ENCODE data around the gene UBE2QL1.

UBE2QL1 gene

DNA sequence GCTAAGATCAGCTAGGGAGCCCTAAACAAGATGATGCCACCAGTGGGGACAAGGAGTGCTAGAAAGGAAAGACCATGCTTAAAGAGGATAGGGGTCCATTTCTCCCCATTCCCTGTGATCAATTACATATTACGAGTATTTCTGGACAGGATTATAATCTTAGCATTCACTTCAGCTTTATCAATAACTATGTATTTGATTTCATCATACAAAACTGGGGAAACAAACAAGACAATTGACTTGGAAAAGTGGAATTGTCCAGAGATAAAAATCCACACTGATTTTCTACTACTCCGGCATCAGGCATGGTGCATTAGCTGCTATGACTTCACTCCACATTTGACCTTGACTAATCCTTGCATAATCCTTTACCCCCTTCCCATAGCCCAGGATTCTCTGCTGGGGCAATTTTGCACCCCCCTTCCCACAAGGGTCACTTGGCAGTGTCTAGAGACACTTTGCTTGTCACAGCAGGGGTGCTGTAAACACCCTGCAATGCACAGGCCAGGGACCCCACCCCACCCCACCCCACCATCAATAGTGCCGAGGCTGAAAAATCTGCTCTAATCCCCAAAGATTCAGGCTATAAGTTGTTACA lies 29.9 kb upstream of the UBE2QL1 start:
- H3K36me3 Mint-ChIP-seq (ENCODE audit: low read depth), result no peaks in the 10 kb centered on the region
- no peak overlapping the region for H3K27ac Mint-ChIP-seq
- no peaks in the 10 kb centered on the region for H3K4me1 Mint-ChIP-seq (ENCODE audit: low read depth)
- no peak overlapping the region for H3K4me3 Mint-ChIP-seq
- H3K27me3 Mint-ChIP-seq, result peaks cover 12% of the 10 kb centered on the region
- no peaks in the 10 kb centered on the region for H3K9me3 Mint-ChIP-seq

DNA sequence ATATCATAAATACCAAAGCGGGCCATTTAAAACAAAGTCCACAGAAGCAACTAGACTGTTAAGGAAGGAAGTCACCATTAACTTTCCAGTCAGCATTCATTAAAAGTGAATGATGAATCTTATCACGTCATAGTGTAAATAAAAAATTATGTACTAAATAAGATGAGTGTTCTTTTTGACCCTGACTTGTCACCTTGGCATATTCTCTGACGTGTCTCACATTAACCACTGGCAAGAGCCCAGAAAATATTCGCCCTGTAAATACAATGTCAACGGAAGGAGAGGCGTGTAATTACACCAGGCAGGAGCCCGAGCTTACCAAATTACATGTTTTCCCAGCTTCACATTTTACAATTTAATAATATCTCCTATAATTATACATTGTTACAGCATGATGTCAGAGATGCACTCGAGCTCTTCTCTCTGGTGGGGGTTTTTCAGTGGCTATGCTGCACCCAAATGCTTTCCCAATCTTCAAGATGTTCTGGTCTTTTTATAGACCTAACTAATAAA lies 29.3 kb upstream of the UBE2QL1 start:
- Mint-ChIP-seq H3K27ac (no peak overlapping the region), H3K9me3 (no peaks in the 10 kb centered on the region), H3K4me1 (ENCODE audit: low read depth) (no peaks in the 10 kb centered on the region), H3K36me3 (ENCODE audit: low read depth) (no peaks in the 10 kb centered on the region), H3K27me3 (peaks cover 12% of the 10 kb centered on the region), H3K4me3 (no peak overlapping the region)

DNA sequence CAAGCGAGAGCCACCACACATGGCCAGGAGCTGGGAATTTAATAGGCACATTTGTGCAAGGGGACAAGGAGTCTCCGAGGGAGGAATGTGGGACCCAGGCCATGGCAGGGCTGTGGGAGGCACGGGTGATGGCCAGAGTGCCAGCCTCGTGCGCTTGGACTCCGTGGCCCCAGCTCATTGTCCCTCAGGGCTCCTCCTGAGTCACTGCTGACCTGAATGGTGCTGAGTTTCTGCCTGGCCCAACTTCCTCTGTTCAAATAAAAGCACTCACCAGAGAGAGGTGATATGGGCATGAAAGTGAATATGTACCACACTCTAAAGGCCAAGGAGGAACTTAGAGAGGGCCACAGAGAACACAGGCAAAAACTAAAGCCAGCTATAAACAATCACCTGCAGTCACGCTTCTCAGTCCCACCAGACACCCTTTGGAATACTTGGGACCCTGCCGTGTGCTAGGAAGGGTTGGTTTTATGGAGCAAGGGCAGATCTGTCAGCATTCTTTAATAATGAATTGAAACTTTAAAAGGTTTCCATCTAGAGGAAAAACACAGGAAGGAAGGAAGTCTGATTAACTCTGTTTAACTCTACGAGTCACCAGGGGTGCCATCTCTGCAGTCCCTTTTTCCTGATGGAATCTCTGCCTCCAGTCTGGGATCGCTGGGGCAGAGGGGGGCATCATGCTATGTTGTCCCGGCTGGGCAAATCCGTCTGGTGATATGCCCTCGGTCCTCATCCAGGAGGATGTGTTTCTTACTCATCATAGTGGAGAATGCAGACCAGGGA lies 25.1 kb upstream of the UBE2QL1 start:
- no peaks in the 10 kb centered on the region for H3K36me3 Mint-ChIP-seq (ENCODE audit: low read depth)
- no peak overlapping the region for H3K4me3 Mint-ChIP-seq
- H3K9me3 Mint-ChIP-seq, result no peaks in the 10 kb centered on the region
- peaks cover 8% of the 10 kb centered on the region for H3K27me3 Mint-ChIP-seq
- no peaks in the 10 kb centered on the region for H3K4me1 Mint-ChIP-seq (ENCODE audit: low read depth)
- no peak overlapping the region for H3K27ac Mint-ChIP-seq

DNA sequence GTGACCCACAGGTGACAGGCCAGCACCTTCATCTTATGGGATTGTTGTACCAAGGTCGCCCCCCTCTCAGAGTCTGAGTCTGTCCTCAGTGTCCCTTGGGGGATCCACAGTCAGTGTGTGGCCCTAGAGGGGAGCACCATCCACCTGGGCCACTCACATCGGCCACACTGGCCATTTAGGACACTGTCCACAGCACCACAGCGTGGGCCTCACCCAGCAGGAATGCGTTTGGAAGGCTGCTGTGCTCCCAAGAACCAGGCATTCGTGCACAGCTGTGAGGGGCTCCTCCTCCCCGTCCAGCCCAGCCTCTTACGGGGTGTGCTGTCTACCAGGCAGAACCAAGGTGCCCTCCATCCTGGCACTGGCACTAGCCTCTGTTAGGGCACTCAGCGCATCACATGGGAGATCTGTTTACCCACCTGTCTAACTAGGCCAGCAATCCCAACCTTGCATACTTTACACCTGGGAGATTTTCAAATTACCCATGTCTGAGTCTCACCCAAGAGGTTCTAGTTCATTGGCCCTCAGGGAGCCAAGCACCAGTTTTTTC lies 24.5 kb upstream of the UBE2QL1 start:
- Mint-ChIP-seq H3K27ac (no peak overlapping the region), H3K4me3 (no peak overlapping the region), H3K9me3 (no peaks in the 10 kb centered on the region), H3K4me1 (ENCODE audit: low read depth) (no peaks in the 10 kb centered on the region), H3K36me3 (ENCODE audit: low read depth) (no peaks in the 10 kb centered on the region), H3K27me3 (peaks cover 8% of the 10 kb centered on the region)

DNA sequence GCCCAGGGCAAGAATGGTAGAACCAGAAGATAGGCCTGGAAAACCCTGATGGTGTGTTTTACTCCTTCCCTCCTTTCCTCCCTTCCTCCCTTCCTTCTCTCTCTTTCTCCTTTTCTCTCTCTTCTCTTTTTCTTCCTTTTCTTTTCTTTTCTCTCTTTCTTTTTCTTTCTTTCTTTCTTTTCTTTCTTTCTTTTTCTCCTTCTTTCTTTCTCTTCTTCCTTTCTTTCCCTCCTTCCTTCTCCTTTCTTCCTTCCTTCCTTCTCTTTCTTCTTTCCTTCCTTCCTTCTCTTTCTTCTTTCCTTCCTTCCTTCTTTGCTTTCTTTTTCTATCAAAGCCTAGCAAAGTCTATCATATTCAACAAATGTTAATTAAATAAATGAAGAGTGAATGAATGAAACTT lies 24.0 kb upstream of the UBE2QL1 start:
- no peaks in the 10 kb centered on the region for H3K4me1 Mint-ChIP-seq (ENCODE audit: low read depth)
- H3K36me3 Mint-ChIP-seq (ENCODE audit: low read depth), result no peaks in the 10 kb centered on the region
- H3K4me3 Mint-ChIP-seq, result no peak overlapping the region
- H3K9me3 Mint-ChIP-seq, result no peaks in the 10 kb centered on the region
- no peak overlapping the region for H3K27ac Mint-ChIP-seq
- H3K27me3 Mint-ChIP-seq, result peaks cover 8% of the 10 kb centered on the region

DNA sequence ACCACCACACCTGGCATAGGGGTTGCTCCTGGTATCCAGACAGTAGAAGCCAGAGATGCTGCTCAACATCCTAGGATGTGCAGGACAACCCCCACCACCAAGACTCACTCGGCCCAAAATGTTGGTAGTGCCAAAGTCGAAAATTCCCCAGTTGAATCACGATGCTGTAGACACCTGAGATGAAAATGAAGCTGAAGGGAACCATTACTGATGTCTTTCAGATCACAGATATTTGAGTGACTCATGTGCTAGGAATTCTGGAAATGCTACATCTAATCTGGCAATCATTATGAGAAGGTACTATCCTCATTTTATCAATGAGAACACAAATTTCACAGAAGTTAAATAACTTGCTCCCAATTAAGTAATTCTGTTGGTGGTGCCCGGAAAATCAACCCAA lies 21.0 kb upstream of the UBE2QL1 start:
- no peak overlapping the region for H3K4me3 Mint-ChIP-seq
- H3K27me3 Mint-ChIP-seq, result peaks cover 8% of the 10 kb centered on the region
- no peaks in the 10 kb centered on the region for H3K9me3 Mint-ChIP-seq
- no peaks in the 10 kb centered on the region for H3K4me1 Mint-ChIP-seq (ENCODE audit: low read depth)
- H3K27ac Mint-ChIP-seq, result no peak overlapping the region
- no peaks in the 10 kb centered on the region for H3K36me3 Mint-ChIP-seq (ENCODE audit: low read depth)

DNA sequence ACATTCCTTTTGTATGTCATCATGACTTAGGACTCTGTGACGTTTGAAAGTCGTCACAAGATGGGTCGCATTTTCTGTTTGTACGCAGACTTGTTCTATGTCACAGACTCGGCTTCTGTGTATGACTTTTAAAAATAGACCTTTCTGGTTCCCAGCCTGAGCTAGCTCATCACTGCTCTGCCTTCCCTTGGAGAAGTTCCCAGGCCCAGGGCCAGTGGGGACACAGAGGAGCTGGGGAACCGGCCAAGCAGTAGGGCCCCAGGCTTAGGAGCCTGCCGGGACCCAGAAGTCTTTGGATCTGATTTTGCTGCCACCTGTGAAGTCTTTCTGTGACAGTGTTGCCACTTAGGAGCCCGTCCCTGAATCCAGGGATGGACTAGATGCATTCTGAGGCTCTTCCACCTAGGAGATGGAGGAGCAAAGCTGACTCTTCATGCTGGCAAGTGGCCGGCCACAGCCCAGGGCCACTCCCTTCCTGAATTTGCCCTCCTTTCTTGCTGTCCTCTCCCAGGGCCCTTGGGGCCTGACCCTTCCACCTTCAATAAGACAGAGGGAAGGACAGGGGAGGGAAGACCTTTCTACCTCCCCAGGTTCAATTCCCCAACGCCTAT lies 18.1 kb upstream of the UBE2QL1 start:
- H3K36me3 Mint-ChIP-seq (ENCODE audit: low read depth), result no peaks in the 10 kb centered on the region
- H3K27me3 Mint-ChIP-seq, result peaks cover 22% of the 10 kb centered on the region
- H3K4me1 Mint-ChIP-seq (ENCODE audit: low read depth), result no peaks in the 10 kb centered on the region
- H3K27ac Mint-ChIP-seq, result no peak overlapping the region
- no peaks in the 10 kb centered on the region for H3K9me3 Mint-ChIP-seq
- H3K4me3 Mint-ChIP-seq, result no peak overlapping the region

DNA sequence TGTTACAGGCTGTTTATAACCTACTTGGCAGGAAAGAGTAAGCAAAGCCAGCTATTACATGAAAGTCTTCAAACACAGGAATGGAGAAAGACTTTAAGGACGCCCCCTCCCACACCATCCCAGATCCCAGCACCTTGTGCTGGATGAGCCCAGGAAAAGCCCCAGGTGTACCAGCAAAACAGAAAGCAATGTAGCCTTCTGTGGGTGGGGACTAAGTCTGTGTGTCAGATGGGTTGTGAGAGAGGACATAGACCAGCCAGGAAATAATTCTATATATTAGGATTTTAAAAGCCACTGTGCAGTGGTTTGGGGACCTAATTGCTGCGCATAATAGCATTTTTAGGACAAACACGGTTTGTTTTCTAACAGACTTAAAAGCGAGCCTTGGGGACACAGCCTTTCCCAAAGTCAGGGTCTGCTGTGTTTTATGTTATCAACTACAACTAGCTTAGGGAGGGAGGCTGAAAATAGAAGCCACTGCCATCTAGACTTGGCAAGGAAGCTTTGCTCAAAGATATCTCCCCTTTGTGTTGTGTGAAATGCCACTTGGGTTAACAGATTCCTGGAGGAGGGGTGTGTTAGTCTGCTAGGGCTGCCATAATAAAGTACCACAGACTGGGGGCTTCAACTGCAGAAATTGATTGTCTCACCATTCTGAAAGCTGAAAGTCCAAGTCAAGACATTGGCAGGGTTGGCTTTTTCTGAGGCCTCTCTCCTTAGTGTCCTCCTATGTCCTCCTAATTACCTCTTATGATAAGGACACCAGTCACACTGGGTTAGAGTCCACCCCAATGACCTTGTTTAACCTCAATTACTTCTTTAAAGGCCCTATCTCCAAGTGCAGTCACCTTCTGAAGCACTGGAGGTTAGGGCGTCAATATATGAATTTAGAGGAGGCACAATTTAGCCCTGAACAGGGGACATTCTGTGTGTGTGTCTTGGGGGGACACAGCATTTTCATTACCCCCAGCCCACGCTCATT lies 17.2 kb upstream of the UBE2QL1 start:
- Mint-ChIP-seq H3K9me3 (no peaks in the 10 kb centered on the region), H3K27ac (no peak overlapping the region), H3K36me3 (ENCODE audit: low read depth) (no peaks in the 10 kb centered on the region), H3K4me3 (no peak overlapping the region), H3K4me1 (ENCODE audit: low read depth) (no peaks in the 10 kb centered on the region), H3K27me3 (peaks cover 28% of the 10 kb centered on the region)

DNA sequence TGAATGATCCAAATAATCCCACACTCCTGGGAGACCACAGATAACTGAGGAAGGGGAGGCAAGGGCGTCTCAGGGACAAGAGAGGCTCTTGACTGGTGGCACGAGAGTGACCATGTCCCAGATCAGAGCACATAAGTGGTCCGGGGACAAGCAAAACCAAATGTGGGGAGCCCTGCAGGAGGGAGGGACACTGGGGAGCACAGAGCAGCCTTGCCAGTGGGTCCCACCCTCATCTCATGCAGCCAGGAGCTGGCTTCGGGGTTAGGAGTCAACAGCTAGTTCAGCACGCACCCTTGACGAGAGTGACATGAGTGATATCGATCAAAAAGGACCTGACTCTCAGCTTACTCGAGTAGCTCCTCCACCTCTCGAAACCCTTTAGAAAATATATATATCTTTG lies 16.5 kb upstream of the UBE2QL1 start:
- Mint-ChIP-seq H3K9me3 (no peaks in the 10 kb centered on the region), H3K4me3 (no peak overlapping the region), H3K27me3 (peaks cover 28% of the 10 kb centered on the region), H3K27ac (no peak overlapping the region), H3K36me3 (ENCODE audit: low read depth) (no peaks in the 10 kb centered on the region), H3K4me1 (ENCODE audit: low read depth) (no peaks in the 10 kb centered on the region)

DNA sequence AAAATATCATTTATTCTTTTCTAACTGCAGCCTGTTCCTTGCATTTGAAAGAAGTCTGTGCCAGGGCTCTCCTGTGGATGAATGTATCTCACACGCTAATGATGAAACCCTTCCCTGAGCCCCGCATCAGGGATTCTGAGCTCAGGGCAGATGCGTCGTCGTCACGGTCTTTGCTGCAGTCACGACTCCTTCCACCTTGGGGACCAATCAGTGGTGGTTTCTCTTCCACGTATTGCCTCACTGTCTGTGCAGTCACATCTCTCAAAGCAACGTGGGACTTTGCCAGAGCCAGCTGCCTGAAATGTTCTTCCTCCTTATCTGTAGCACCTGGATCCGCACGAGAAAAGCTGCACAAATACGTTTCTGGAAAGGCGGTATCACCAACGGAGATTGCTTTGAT lies 13.9 kb upstream of the UBE2QL1 start:
- H3K27ac Mint-ChIP-seq, result no peak overlapping the region
- no peaks in the 10 kb centered on the region for H3K36me3 Mint-ChIP-seq (ENCODE audit: low read depth)
- no peak overlapping the region for H3K4me3 Mint-ChIP-seq

DNA sequence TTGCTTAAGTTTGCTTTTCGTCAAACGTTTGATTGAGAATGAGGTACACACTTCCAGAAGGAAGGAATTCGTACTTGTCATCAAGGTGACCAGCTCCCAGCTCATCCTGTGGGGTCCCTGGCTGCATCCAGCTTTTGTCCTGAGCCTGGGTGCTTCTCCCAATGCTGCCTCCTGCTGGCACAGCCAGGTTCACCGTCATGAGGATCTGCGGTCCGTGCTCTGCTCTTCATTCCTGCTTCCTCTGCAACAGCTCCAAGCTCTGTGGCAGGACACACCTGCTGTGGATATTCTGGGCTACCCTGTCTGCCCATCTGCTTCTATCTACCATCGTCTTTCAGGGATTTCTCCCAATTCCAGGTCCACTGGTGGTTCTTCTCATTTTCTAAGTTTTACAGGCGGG lies 13.3 kb upstream of the UBE2QL1 start:
- no peak overlapping the region for H3K4me3 Mint-ChIP-seq
- no peaks in the 10 kb centered on the region for H3K9me3 Mint-ChIP-seq
- H3K4me1 Mint-ChIP-seq (ENCODE audit: low read depth), result no peaks in the 10 kb centered on the region
- no peaks in the 10 kb centered on the region for H3K36me3 Mint-ChIP-seq (ENCODE audit: low read depth)
- H3K27ac Mint-ChIP-seq, result no peak overlapping the region
- H3K27me3 Mint-ChIP-seq, result peaks cover 27% of the 10 kb centered on the region

More for the DNA sequence above, 13.9 kb upstream of the UBE2QL1 start:
- Mint-ChIP-seq H3K27me3 (peaks cover 31% of the 10 kb centered on the region), H3K9me3 (no peaks in the 10 kb centered on the region), H3K4me1 (ENCODE audit: low read depth) (no peaks in the 10 kb centered on the region)

DNA sequence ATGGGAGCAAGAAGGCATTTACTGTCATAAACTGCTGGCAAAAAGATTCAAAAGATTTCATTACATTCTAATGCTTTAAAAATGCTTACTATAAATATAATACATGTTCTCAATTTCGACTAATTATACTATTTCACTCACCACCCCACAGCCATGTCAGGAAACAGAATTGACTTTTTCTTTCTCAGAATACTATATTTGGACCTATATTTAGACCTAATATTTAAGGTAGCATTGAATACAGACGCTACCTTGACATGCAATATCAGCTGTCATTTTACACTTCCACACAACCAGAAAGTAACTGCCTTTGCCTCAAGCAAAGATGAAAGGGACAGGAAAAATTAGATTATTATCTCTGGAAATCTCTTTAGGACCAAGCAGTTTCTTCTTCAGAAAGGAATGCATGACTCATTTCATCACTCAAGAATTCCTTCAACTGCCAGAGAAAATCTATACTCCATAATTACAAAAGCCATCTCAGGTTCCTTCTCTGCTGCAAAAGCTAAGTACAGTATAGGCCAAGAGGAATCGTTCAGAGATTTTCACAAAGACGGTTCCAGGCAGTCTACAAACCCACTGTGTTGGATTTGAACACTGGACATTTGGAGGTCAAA lies 11.8 kb upstream of the UBE2QL1 start:
- H3K27ac Mint-ChIP-seq, result no peak overlapping the region
- peaks cover 33% of the 10 kb centered on the region for H3K27me3 Mint-ChIP-seq
- H3K36me3 Mint-ChIP-seq (ENCODE audit: low read depth), result no peaks in the 10 kb centered on the region
- H3K4me3 Mint-ChIP-seq, result no peak overlapping the region
- no peaks in the 10 kb centered on the region for H3K4me1 Mint-ChIP-seq (ENCODE audit: low read depth)
- H3K9me3 Mint-ChIP-seq, result no peaks in the 10 kb centered on the region

DNA sequence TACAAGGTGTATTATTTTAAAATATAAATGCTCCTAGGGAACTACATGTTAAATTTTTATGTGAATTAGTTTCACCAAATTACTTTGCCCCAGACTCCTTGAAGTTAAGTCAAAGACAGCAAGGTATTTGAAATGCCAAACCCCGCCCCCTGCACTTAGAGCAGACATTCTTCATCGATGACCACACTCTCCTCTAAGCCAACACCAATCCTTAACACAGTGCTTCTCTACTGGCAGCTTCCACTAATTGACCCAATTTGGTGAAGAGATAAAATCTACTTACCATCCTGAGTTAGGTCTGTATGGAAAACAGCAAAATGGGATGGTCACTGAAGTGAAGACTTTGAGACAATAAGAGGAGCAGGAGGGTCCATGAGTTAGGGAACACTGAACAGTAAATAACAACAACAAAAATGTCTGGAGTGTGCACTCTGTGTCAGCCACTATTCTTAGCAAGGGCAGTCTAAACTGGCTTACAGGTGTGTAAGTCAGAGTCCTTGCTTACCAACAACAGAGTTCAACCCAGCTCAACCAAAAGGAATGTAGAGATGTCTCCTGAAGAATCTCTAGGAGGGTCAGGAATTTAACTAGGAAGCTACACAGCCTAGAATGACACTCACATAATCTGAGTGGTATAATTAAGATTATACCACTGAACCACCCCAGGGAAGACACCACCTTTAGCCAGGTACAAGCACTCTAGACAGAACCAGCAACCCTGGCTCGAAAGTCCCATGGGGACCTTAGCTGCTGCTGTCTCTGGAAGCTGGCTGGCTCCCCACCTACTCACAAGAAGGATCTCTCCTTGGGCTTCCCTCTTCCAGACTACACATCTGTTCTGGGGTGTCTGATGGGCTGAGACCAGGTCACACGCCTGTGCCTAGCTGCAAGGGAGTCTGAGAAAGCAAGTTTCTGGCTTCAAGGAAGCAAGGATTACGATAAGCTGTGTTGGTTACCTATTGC lies 8.8 kb upstream of the UBE2QL1 start:
- peaks cover 36% of the 10 kb centered on the region for H3K27me3 Mint-ChIP-seq
- no peak overlapping the region for H3K27ac Mint-ChIP-seq
- no peaks in the 10 kb centered on the region for H3K9me3 Mint-ChIP-seq
- no peak overlapping the region for H3K4me3 Mint-ChIP-seq
- no peaks in the 10 kb centered on the region for H3K36me3 Mint-ChIP-seq (ENCODE audit: low read depth)
- no peaks in the 10 kb centered on the region for H3K4me1 Mint-ChIP-seq (ENCODE audit: low read depth)
